ENCODE results near the gene SAP25.

Gene SAP25

DNA sequence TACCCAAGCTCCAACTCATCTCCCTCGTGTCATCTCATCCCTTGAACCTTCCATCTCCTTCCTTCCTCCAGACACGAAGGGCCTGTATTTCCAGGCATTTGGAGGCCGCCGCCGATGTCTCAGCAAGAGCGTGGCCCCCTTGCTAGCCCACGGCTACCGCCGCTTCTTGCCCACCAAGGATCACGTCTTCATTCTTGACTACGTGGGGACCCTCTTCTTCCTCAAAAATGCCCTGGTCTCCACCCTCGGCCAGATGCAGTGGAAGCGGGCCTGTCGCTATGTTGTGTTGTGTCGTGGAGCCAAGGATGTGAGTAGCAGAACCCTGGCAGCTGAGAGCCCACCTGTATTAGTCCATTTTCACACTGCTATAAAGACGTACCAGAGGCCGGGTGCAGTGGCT lies 17.9 kb upstream of the SAP25 start:
- TF ChIP-seq EZH2phosphoT487 (IDR thresholded peaks at IDR 0.05; ENCODE audit: borderline replicate concordance, low read length): no peak
- TF ChIP-seq, protein P1, sequence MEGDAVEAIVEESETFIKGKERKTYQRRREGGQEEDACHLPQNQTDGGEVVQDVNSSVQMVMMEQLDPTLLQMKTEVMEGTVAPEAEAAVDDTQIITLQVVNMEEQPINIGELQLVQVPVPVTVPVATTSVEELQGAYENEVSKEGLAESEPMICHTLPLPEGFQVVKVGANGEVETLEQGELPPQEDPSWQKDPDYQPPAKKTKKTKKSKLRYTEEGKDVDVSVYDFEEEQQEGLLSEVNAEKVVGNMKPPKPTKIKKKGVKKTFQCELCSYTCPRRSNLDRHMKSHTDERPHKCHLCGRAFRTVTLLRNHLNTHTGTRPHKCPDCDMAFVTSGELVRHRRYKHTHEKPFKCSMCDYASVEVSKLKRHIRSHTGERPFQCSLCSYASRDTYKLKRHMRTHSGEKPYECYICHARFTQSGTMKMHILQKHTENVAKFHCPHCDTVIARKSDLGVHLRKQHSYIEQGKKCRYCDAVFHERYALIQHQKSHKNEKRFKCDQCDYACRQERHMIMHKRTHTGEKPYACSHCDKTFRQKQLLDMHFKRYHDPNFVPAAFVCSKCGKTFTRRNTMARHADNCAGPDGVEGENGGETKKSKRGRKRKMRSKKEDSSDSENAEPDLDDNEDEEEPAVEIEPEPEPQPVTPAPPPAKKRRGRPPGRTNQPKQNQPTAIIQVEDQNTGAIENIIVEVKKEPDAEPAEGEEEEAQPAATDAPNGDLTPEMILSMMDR (IDR thresholded peaks at IDR 0.05; ENCODE audit: low read depth, low read length, poor library complexity, severe bottlenecking): no peak
- Histone ChIP-seq H4K20me1 (ENCODE audit: control insufficient read depth, insufficient read depth, low read depth, low read length) (no peaks in the 10 kb centered on the region), H3K27me3 (ENCODE audit: control insufficient read depth, low read length) (peaks cover 5% of the 10 kb centered on the region; the same call in 1 of the 2 replicates), H3K79me2 (ENCODE audit: control insufficient read depth, low read length) (no peaks in the 10 kb centered on the region), H3K4me3 (ENCODE audit: low read length) (no peak overlapping the region), H3K27ac (ENCODE audit: low read depth, low read length) (no peak overlapping the region), H3K36me3 (ENCODE audit: control insufficient read depth, low read length) (no peaks in the 10 kb centered on the region), H3K4me2 (ENCODE audit: low read length) (no peak overlapping the region), H3F3A (ENCODE audit: control insufficient read depth, insufficient read depth) (no peaks in the 10 kb centered on the region), H3K4me1 (ENCODE audit: control insufficient read depth, low read length) (peaks cover 6% of the 10 kb centered on the region), H3K9me2 (replicated peaks; ENCODE audit: control insufficient read depth, low read length) (no peaks in the 10 kb centered on the region), H3K9me3 (ENCODE audit: control insufficient read depth, insufficient read depth, low read length) (no peaks in the 10 kb centered on the region)

DNA sequence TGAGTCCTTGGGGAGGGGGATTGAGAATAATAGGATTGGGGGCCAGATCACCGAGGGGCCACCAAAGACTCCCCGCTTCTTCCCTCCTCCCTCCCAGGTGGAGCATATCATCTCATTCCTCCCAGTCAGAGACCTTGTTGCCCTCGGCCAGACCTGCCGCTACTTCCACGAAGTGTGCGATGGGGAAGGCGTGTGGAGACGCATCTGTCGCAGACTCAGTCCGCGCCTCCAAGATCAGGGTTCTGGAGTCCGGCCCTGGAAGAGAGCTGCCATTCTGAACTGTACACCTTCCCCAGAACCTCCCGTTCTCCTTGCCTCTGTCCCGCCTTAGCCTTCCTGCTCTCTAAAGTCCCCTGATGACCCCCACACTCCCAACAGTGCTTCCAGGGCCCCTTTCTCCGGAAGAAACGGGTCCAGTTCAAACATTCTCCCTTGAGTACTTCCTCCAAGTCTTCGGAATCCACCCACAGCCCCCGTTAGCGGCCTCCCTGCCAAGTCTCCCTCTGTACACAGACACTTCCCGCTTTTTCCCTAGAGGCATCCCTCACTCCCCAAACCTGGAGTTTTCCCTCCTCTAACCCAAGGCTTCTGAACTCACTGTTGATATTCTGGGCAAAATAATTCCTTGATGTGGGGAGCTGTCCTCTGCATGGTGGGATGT lies 16.5 kb upstream of the SAP25 start:
- Histone ChIP-seq H3K79me2 (ENCODE audit: control insufficient read depth, low read length) (peaks cover 7% of the 10 kb centered on the region), H3F3A (ENCODE audit: control insufficient read depth, insufficient read depth) (peaks cover 1% of the 10 kb centered on the region), H3K27ac (ENCODE audit: low read depth, low read length) (no peak overlapping the region), H3K36me3 (ENCODE audit: control insufficient read depth, low read length) (peaks cover 3% of the 10 kb centered on the region; the same call in 1 of the 2 replicates), H3K4me1 (ENCODE audit: control insufficient read depth, low read length) (peaks cover 8% of the 10 kb centered on the region), H3K4me2 (ENCODE audit: low read length) (no peak overlapping the region), H4K20me1 (ENCODE audit: control insufficient read depth, insufficient read depth, low read depth, low read length) (no peaks in the 10 kb centered on the region), H3K9me2 (replicated peaks; ENCODE audit: control insufficient read depth, low read length) (no peaks in the 10 kb centered on the region), H3K27me3 (ENCODE audit: control insufficient read depth, low read length) (no peaks in the 10 kb centered on the region), H3K4me3 (ENCODE audit: low read length) (no peak overlapping the region), H3K9me3 (ENCODE audit: control insufficient read depth, insufficient read depth, low read length) (no peaks in the 10 kb centered on the region)
- no peak for TF ChIP-seq EZH2phosphoT487 (IDR thresholded peaks at IDR 0.05; ENCODE audit: borderline replicate concordance, low read length)
- TF ChIP-seq, protein P1 (IDR thresholded peaks at IDR 0.05; ENCODE audit: low read depth, low read length, poor library complexity, severe bottlenecking): no peak

DNA sequence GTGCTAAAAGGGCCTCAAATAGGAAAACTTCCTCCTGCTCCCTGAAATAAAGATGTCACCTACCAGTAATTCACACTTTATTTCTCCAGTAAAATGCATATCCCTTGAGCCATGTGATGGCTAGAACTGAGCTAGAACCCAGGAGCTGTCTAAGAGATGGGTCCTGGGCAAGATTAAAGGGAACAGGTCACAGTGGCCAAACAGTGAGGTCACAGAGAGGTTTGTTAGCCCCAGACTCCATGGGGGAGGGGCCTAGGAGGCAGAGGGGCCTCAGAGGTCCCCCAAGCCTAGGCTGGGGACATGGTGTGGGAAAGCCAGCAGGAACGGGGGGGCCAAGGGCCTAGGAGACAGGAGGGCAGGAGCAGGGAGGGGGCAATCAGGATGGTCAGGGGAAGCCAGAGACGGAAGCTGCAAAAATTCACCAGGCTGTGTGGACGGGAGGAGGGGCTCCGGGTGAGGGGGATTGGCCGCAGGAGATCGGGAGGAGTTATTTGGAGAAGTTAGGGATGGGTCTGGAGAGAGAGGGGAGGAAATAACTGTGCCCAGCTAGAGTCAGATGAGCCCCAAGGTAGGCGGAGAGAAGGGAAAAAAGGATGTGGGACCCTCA lies 15.7 kb upstream of the SAP25 start:
- Histone ChIP-seq H3F3A (ENCODE audit: control insufficient read depth, insufficient read depth) (peaks cover 7% of the 10 kb centered on the region), H3K4me3 (ENCODE audit: low read length) (no peak overlapping the region), H3K9me3 (ENCODE audit: control insufficient read depth, insufficient read depth, low read length) (no peaks in the 10 kb centered on the region), H3K4me2 (ENCODE audit: low read length) (no peak overlapping the region), H3K9me2 (replicated peaks; ENCODE audit: control insufficient read depth, low read length) (no peaks in the 10 kb centered on the region), H3K27ac (ENCODE audit: low read depth, low read length) (no peak overlapping the region), H4K20me1 (ENCODE audit: control insufficient read depth, insufficient read depth, low read depth, low read length) (no peaks in the 10 kb centered on the region), H3K27me3 (ENCODE audit: control insufficient read depth, low read length) (no peaks in the 10 kb centered on the region), H3K4me1 (ENCODE audit: control insufficient read depth, low read length) (peaks cover 15% of the 10 kb centered on the region), H3K79me2 (ENCODE audit: control insufficient read depth, low read length) (peaks cover 15% of the 10 kb centered on the region), H3K36me3 (ENCODE audit: control insufficient read depth, low read length) (peaks cover 3% of the 10 kb centered on the region; the same call in 1 of the 2 replicates)
- TF ChIP-seq, protein P1 (IDR thresholded peaks at IDR 0.05; ENCODE audit: low read depth, low read length, poor library complexity, severe bottlenecking): no peak
- TF ChIP-seq EZH2phosphoT487 (IDR thresholded peaks at IDR 0.05; ENCODE audit: borderline replicate concordance, low read length): no peak

All from DOHH2 (cell line).